Activated CD8-positive, alpha-beta T cell treated with anti-CD3 and anti-CD28 coated beads, Interleukin-2, amount 10 ng/mL, durations not matched to agents 7 days and 5 days (primary cell): ENCODE results near the gene UNC45A. TPM values are rescaled to one million over a fixed set of nuclear protein-coding genes. Genes with fewer than 3 reads are reported as not detected.
"Not testable (repeated sequence)": the region's sequence is repeated elsewhere in the genome, so short reads cannot be mapped to it uniquely, and the experiment has no call there.

Experiments used
- ATAC-seq: fragments of 150-1000 bp; cut with Tn5 transposase; one replicate; pipeline ENCODE4 v1.10.0; 2021; ENCODE audit warnings: moderate library complexity
- CTCF ChIA-PET: fragments of 350-600 bp; sonication (Branson Sonifier 250); formaldehyde crosslinking; loops from one replicate; lab custom pipeline; 2021; ENCODE audit warnings: antibody characterized with exemption; lab: Charles Lee
- POLR2A ChIA-PET: fragments of 350-600 bp; sonication (Branson Sonifier 250); formaldehyde crosslinking; loops from one replicate; lab custom pipeline; 2021; ENCODE audit warnings: antibody characterized with exemption; lab: Charles Lee
- DNase-seq: peaks from one replicate; pipeline ENCODE4 v3.0.0-alpha.2; 2020
- H3K27ac Mint-ChIP-seq: one replicate; pipeline ENCODE4 v1.8.0; 2021; ENCODE audit warnings: mild to moderate bottlenecking, mixed read lengths
- H3K27me3 Mint-ChIP-seq: one replicate; pipeline ENCODE4 v1.8.0; 2021; ENCODE audit warnings: low read depth, mixed read lengths
- H3K36me3 Mint-ChIP-seq: one replicate; pipeline ENCODE4 v1.8.0; 2021; ENCODE audit warnings: low read depth, mixed read lengths
- H3K4me1 Mint-ChIP-seq: one replicate; pipeline ENCODE4 v1.8.0; 2021; ENCODE audit warnings: low read depth, mixed read lengths
- H3K4me3 Mint-ChIP-seq: one replicate; pipeline ENCODE4 v1.8.0; 2021; ENCODE audit warnings: mild to moderate bottlenecking, mixed read lengths
- H3K9me3 Mint-ChIP-seq: one replicate; pipeline ENCODE4 v1.8.0; 2022; ENCODE audit warnings: mixed read lengths; ENCODE audit not compliant: insufficient read depth
- total RNA-seq, 2 experiments: library from RNA; stranded (reverse); gene quantifications; one replicate each; pipeline ENCODE4 v1.2.3, GENCODE V29; 2021

Gene UNC45A
- total RNA-seq, 2 experiments from 2014 or later, result 74.6 to 81.4 TPM

DNA sequence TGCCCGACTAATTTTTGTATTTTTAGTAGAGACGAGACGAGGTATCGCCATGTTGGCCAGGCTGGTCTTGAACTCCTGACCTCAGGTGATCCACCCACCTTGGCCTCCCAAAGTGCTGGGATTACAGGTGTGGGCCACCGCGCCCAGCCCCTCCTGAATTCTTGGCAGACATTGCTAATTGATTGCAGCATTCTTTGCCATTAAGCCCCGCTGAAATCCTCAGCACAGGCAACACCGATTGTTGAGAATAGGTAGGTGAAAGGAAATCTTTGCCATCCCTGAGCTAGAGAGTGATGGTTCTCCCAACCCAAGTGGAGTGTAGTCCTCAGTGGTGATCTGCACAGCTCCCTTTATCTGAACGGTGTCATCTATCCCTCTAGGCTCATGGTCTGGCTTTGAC is 30.3 kb upstream of the UNC45A start:
- Mint-ChIP-seq H3K4me3 (no peak overlapping the region), H3K27ac (no peak overlapping the region), H3K36me3 (peaks cover 41% of the 10 kb centered on the region), H3K4me1 (peaks cover 28% of the 10 kb centered on the region), H3K27me3 (no peaks in the 10 kb centered on the region), H3K9me3 (no peaks in the 10 kb centered on the region)
- no peak for ATAC-seq
- POLR2A ChIA-PET, result interaction anchor here (0.6 to 8.8 kb wide), 3 partner anchors 9 to 185 kb away, joined by 3 to 110 read pairs (median 5); partner anchors contain the start of genes HDDC3 and UNC45A
- no peak for DNase-seq
- CTCF ChIA-PET, result interaction anchor here (0.9 to 17.2 kb wide), 3 partner anchors 14 to 405 kb away, joined by 3 to 328 read pairs (median 5); partner anchors contain the start of genes HDDC3 and UNC45A

GRCh38 chr15:90905306-90906180 is 29.5 kb upstream of the UNC45A start:
- CTCF ChIA-PET, result interaction anchor here (0.9 to 17.2 kb wide), 2 partner anchors 13 to 25 kb away, joined by 5 to 328 read pairs; partner anchors contain the start of genes HDDC3 and UNC45A
- Mint-ChIP-seq H3K27ac (no peak overlapping the region), H3K4me1 (peaks cover 28% of the 10 kb centered on the region), H3K4me3 (no peak overlapping the region), H3K27me3 (no peaks in the 10 kb centered on the region), H3K36me3 (peaks cover 49% of the 10 kb centered on the region), H3K9me3 (no peaks in the 10 kb centered on the region)
- ATAC-seq, result no peak
- POLR2A ChIA-PET, result interaction anchor here (0.6 to 8.8 kb wide), 3 partner anchors 8 to 185 kb away, joined by 3 to 110 read pairs (median 5); partner anchors contain the start of genes HDDC3 and UNC45A
- DNase-seq, result no peak

- H3K9me3 Mint-ChIP-seq, result no peaks in the 10 kb centered on the region
- DNase-seq (no peak), ATAC-seq (no peak)
- no peak overlapping the region for H3K4me3 Mint-ChIP-seq
- peaks cover 50% of the 10 kb centered on the region for H3K36me3 Mint-ChIP-seq
- no peak overlapping the region for H3K27ac Mint-ChIP-seq
- POLR2A ChIA-PET, result interaction anchor here (8.8 kb wide), 1 partner anchor 26 kb away, joined by 110 read pairs; the partner anchor contains the start of genes HDDC3 and UNC45A
- no peaks in the 10 kb centered on the region for H3K27me3 Mint-ChIP-seq
- CTCF ChIA-PET, result interaction anchor here (17.2 kb wide), 1 partner anchor 24 kb away, joined by 328 read pairs; the partner anchor contains the start of genes HDDC3 and UNC45A
- peaks cover 25% of the 10 kb centered on the region for H3K4me1 Mint-ChIP-seq
These were observed 28.8 kb upstream of the UNC45A start for GRCh38 chr15:90906181-90906849.

DNA sequence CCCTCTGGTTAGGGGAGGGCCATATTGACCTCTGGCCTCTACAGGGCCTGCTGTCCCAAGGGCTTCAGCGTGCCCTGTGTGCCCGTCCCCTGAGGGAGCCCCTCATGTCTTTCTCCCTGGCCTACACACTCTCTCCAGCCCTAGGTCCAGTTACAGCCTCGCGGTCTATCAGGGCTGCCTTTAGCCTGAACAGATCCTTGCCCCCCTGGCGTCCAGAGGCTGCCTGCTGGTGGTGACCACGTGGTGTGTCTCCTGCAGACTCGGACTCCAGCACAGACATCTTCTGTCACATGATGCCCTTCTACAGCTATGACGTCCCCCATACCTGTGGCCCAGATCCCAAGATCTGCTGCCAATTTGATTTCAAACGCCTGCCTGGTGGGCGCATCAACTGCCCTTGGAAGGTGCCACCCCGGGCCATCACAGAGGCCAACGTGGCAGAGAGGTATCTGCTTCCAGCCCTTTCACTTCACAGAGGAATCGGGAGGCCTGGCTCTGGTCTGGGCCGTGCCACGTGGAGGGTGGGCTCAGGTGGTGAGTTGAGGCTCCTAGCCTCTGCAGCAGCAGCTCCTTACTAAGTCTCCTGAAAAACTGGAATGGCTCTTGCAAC is 27.9 kb upstream of the UNC45A start:
- no peak for DNase-seq
- H3K27ac Mint-ChIP-seq, result no peak overlapping the region
- ATAC-seq, result no peak
- H3K36me3 Mint-ChIP-seq, result peaks cover 55% of the 10 kb centered on the region
- H3K9me3 Mint-ChIP-seq, result no peaks in the 10 kb centered on the region
- POLR2A ChIA-PET, result interaction anchor here (8.8 kb wide), 1 partner anchor 25 kb away, joined by 110 read pairs; the partner anchor contains the start of genes HDDC3 and UNC45A
- CTCF ChIA-PET, result interaction anchor here (17.2 kb wide), 1 partner anchor 23 kb away, joined by 328 read pairs; the partner anchor contains the start of genes HDDC3 and UNC45A
- no peak overlapping the region for H3K4me3 Mint-ChIP-seq
- H3K4me1 Mint-ChIP-seq, result peaks cover 17% of the 10 kb centered on the region
- H3K27me3 Mint-ChIP-seq, result no peaks in the 10 kb centered on the region

DNA sequence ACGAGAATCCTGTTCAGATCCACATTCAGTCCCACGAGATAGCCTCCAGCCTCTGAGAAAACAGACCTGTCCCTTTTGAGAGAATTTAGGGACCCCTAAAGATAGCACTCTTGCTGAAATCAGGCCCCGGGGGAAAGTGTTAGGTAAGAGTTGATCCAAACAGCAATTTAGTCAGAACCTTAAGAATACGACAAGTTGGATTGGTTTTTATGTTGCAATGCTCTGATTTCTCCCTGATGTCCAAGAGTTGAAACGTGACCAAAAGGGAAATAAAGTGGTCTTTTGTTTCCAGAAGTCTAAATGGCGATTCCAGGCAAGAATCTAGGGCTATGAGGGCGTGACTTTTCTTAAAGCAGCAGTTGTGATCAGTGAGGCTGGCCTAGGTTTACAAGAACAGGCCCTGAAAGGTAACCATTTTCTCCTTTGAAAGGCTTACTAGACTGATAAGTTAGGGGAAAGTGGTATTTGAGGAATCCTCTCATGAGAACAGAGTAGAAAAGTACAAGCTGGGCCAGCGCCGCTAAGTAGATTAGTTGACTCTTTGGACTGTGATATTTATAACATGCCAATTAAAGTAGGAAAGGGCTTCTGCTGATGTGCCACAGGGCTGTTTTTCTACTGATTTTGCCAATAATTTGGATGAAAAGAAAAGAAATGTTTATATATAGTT is 27.1 kb upstream of the UNC45A start:
- Mint-ChIP-seq H3K4me3 (no peak overlapping the region), H3K4me1 (peaks cover 16% of the 10 kb centered on the region), H3K27me3 (no peaks in the 10 kb centered on the region), H3K9me3 (no peaks in the 10 kb centered on the region), H3K36me3 (peaks cover 58% of the 10 kb centered on the region), H3K27ac (peak overlapping the region; percentile 21)
- no peak for ATAC-seq
- POLR2A ChIA-PET, result interaction anchor here (8.8 kb wide), 1 partner anchor 24 kb away, joined by 110 read pairs; the partner anchor contains the start of genes HDDC3 and UNC45A
- DNase-seq, result no peak
- CTCF ChIA-PET, result interaction anchor here (17.2 kb wide), 1 partner anchor 23 kb away, joined by 328 read pairs; the partner anchor contains the start of genes HDDC3 and UNC45A

DNA sequence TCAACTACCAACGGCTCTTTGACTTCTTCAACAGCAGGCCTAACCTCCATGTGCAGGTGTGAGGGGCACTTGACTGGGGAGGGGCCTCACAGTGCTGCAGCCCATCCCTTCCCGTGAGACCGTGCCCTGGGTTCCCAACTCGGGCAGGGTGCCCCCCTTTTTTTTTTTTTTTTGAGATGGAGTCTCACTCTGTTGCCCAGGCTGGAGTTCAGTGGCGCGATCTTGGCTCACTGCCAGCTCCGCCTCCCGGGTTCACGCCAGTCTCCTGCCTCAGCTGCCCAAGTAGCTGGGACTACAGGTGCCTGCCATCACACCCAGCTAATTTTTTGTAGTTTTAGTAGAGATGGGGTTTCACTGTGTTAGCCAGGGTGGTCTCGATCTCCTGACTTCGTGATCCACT is 25.6 kb upstream of the UNC45A start:
- H3K27ac Mint-ChIP-seq, DNase-seq, ATAC-seq, POLR2A ChIA-PET, H3K27me3 Mint-ChIP-seq, H3K9me3 Mint-ChIP-seq, H3K4me3 Mint-ChIP-seq: not testable (repeated sequence)
- peaks cover 10% of the 10 kb centered on the region for H3K4me1 Mint-ChIP-seq
- peaks cover 71% of the 10 kb centered on the region for H3K36me3 Mint-ChIP-seq
- CTCF ChIA-PET, result interaction anchor here (0.9 to 17.2 kb wide), 2 partner anchors 21 to 24 kb away, joined by 3 to 328 read pairs; partner anchors contain the start of genes HDDC3 and UNC45A

DNA sequence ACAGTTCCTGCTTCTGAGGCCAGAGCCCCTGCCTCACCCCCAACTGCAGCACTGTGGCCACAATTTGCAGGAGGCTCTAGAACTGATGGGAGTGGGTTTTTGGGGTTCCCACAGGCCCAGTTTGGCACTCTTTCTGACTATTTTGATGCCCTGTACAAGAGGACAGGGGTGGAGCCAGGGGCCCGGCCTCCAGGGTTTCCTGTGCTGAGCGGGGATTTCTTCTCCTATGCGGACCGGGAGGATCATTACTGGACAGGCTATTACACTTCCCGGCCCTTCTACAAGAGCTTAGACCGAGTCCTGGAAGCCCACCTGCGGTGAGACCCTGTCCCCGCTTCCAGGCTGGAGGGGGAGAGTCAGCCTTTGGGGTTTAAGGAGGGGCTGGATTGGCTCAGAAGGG is 25.1 kb upstream of the UNC45A start:
- POLR2A ChIA-PET, result no interaction called here
- CTCF ChIA-PET, result no interaction called here
- DNase-seq, result no peak
- no peaks in the 10 kb centered on the region for H3K27me3 Mint-ChIP-seq
- H3K9me3 Mint-ChIP-seq, result no peaks in the 10 kb centered on the region
- H3K27ac Mint-ChIP-seq, result no peak overlapping the region
- H3K4me3 Mint-ChIP-seq, result no peak overlapping the region
- H3K36me3 Mint-ChIP-seq, result peaks cover 73% of the 10 kb centered on the region
- peaks cover 8% of the 10 kb centered on the region for H3K4me1 Mint-ChIP-seq
- no peak for ATAC-seq

GRCh38 chr15:90910441-90911301 is 24.4 kb upstream of the UNC45A start:
- peaks cover 3% of the 10 kb centered on the region for H3K4me1 Mint-ChIP-seq
- CTCF ChIA-PET, result no interaction called here
- H3K9me3 Mint-ChIP-seq, result no peaks in the 10 kb centered on the region
- DNase-seq, result no peak
- H3K36me3 Mint-ChIP-seq, result peaks cover 72% of the 10 kb centered on the region
- no peak overlapping the region for H3K4me3 Mint-ChIP-seq
- H3K27ac Mint-ChIP-seq, result no peak overlapping the region
- POLR2A ChIA-PET, result no interaction called here
- no peak for ATAC-seq
- no peaks in the 10 kb centered on the region for H3K27me3 Mint-ChIP-seq

DNA sequence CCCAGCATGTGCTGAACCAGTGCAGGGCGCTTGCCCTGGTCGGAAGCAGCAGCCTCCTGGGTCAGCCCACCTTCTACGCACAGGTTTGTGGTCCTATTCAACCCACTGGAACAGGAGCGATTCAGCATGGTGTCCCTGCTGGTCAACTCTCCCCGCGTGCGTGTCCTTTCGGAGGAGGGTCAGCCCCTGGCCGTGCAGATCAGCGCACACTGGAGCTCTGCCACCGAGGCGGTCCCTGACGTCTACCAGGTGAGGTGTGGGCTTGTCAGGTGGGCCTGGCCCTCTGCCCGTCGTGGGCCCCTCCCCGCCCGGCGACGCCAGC is 23.8 kb upstream of the UNC45A start:
- no peaks in the 10 kb centered on the region for H3K27me3 Mint-ChIP-seq
- no peaks in the 10 kb centered on the region for H3K4me1 Mint-ChIP-seq
- H3K36me3 Mint-ChIP-seq, result peaks cover 69% of the 10 kb centered on the region
- H3K4me3 Mint-ChIP-seq, result no peak overlapping the region
- no peak for ATAC-seq
- DNase-seq, result no peak
- H3K9me3 Mint-ChIP-seq, result no peaks in the 10 kb centered on the region
- no peak overlapping the region for H3K27ac Mint-ChIP-seq
- CTCF ChIA-PET, result no interaction called here
- POLR2A ChIA-PET, result no interaction called here
